Stimulated activated CD4-positive, alpha-beta T cell treated with anti-CD3 and anti-CD28 coated beads, Interleukin-1b, Interleukin-23, amount 100 ng/mL, for 48 hours (primary cell): ENCODE data around the gene CIRBP.

ENCODE experiments used
- DNase-seq: peaks from one replicate; pipeline ENCODE4 v3.0.0-alpha.2; 2020

The CIRBP gene

DNA sequence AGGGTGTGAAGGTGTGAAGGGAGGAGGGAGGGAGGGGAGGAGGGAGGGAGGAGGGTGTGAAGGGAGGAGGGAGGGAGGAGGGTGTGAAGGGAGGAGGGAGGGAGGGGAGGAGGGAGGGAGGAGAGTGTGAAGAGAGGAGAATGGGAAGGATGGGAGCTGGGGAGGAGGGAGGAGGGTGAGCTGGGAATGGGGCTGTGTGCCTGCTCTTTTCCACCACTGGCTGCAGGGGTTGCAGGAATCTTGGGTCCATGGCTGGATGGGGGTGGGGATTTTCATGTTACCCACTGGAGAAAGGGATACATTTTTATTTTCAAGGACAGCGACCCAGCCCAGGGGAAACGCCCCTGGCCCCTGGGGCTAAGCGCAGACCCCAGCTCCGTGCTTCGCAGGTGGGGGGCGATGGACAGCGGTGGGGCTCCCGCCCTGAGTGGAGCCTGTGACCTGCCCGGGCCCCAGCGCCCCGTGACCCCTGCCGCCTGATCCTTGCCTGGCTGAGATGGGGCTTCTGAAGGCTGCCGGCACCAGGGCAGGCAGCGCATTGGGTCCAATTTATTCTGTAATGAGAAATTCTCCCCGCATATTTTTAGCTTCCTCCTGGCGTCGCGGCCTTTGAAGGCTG lies 13.6 kb downstream of the CIRBP start:
- DNase-seq = no peak

DNA sequence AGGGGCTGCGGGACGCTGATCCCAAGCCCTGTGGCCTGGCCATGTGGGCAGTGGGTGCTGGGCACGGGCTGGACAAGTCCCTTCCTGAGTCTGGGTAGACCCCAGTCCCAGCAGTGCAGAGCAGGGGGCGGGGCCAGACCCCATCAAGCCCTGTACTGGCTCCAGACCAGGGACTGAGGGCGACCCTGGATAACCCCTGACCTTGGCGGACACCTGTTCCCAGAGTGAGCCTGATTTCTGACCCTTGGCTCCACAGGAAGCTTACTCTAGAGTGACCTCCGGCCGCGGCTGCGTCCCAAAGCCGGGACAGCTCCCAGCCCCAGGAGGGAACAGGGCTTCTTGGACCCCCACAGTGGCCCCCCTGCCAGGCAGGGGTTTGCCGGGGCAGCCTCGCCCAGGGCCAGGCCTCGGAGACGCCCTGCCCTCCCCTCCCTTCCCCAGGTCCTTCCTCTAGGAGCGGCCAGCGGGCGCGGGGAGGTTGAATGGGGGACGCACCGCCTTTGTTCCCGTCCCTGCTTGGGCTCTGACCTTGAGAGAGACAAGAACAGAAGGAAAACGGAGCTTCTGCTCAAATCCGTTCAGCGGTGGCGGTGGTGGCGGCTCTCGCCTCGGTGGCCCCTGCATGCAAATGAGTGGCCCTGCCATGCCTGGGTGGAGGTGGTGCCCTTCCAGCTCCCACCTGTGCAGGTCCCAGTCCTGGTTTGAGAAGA lies 14.2 kb downstream of the CIRBP start:
- no peak for DNase-seq

DNA sequence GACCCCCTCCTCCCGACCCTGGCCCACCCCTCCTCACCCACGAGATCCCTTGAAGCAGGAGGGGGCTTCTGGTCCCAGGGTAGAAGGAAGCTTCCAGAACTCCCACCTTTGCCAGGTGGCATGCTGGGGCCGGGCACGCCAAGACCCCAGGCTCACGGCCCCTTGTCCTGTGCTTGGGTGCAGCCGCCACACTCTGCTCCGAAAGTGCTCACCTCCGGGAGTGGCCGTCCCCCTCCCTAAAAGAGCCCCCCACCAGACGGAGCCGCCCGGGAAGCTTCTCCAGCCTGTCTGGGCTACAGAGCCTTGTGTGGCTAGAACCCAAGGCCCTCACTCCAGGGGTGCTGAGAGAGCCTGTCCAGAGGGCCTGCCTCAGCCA lies 14.8 kb downstream of the CIRBP start:
- DNase-seq = no peak

DNA sequence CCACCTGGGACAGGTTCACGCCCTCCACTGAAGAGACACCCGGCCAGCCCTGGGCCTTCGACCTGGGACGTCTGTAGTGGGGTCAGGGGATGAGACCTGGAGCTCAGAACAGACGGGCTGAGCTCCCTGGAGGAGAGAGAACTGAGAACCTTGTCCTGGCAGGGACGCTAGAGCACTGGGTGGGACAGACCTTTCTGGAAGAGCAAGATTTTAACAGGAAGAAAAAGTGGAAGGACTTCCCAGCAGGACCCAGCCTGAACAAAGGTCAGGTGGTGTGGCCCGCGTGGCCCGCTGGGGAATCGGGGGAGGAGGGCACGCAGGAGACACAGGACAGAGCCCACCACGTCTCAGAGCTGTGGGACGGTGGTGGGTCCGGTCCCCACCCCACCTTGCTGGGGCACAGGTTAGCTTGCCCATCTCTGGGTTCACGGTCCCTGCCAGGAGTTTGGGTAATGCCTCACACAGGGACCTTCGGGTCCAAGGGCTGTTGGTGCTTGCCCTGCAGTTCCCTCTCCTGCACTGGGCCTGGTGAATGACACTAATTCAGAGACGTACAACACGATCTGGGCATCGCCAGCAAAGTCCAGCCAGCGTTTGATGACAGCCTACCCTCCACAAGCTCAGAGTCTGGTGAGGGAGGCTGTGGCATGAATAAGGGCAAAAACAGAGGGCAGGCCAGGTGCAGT lies 15.3 kb downstream of the CIRBP start:
- DNase-seq = no peak

DNA sequence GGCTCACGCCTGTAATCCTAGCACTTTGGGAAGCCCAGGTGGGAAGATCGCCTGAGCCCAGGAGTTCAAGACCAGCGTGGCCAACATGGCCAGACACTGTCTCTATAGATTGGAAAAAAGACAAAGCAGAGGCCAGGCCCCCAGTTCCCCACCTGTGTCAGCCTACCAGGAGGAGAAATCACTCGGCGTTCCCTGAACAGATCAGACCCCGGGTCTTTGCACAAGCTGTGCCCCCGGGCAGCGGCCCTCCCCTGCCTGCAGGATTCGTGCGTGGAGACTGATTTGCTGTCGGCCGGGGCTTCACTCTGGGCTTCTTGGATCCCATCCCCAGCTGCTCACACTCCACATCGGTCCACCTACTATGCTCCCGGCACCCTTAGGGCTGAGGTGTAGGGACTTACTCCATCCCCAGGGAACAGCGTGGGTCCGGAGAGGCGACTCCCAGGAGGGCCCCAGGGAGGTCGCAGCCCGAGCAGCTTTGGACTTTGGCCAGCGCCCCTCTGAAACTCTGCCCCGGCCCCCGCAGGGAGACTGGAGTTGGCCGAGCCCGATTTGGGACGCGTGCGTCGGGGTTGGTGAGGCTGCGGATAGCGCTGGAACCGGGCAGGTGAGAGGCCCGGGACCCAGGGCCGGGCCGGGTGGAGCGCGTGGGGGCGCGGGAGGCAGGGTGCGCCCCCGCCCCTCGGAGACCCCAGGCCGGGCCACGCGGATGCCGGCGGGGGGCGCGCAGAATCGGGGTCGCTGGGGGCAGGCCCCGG lies 16.0 kb downstream of the CIRBP start:
- no peak for DNase-seq

DNA sequence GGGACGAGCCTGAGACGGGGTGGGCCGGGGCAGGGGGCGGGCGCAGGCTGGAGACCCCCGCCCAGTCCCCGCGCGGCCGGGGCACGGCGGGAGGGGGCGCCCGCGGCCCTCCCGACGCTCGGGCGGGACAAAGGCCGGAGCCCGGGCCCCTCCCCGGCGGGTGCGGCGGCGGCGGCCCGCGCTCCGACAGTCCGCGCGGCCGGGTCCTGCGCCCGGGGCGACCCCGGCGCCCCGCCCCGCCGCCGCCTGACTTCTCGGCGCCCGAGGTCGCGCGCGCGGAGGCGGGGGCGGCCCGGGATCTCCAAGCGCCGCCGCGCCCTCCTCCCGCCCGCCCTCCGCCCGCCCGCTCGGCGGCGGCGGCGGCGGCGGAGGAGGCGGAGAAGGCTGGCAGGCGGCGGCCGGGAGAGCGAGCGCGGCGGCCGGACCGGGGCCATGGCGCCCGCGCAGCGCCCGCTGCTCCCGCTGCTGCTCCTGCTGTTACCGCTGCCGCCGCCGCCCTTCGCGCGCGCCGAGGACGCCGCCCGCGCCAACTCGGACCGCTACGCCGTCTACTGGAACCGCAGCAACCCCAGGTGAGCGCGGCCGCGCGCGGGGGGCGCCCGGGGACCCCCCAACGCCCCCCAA lies 16.7 kb downstream of the CIRBP start, which contains the start of gene EFNA2:
TSS of gene EFNA2 (plus strand) at position 137 of the 624 bp plus-strand sequence. CDS start at position 433, 296 bp downstream.
- no peak for DNase-seq

DNA sequence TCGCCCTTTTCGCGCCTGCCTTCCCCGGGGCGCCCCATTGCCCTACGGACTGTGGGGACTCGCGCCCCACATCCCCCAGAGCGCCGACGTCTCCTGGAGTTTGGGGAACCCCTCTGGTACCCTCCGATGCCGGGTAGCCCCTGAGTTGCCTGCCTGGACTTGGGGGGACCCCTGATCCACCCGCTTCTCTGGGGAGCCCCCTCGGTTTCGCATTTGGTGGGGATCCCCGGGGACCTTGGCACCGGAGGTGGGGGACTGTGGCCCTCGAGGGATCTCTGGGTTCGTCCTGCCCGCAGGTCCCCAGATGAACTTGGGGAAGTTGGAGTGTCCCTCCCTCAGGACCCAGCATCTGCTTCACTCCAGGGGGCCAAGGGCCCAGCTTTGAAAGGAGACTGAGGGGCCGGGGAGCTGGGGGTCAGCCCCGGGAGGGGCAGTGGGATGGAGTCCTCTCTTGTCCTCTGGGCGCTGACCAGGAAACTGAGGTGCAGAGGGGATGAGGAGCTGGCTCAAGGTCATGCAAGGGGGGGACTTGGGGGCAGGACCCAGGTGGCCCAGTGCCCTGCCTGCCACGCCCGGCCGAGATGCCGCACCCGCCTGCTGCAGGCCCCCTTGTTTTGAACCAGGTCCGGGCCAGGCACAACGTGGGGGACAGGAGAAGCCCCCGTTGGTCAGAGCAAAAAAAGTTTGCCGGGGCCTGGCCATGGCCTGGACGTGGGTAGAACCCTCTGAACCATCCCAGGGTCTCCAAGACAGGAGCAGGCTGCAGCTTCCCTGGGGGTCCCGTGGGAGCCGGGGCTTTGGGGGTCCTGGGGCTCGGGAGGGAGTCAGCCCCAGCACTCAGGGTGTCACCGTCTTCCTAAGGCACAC lies 17.6 kb downstream of the CIRBP start:
- no peak for DNase-seq

DNA sequence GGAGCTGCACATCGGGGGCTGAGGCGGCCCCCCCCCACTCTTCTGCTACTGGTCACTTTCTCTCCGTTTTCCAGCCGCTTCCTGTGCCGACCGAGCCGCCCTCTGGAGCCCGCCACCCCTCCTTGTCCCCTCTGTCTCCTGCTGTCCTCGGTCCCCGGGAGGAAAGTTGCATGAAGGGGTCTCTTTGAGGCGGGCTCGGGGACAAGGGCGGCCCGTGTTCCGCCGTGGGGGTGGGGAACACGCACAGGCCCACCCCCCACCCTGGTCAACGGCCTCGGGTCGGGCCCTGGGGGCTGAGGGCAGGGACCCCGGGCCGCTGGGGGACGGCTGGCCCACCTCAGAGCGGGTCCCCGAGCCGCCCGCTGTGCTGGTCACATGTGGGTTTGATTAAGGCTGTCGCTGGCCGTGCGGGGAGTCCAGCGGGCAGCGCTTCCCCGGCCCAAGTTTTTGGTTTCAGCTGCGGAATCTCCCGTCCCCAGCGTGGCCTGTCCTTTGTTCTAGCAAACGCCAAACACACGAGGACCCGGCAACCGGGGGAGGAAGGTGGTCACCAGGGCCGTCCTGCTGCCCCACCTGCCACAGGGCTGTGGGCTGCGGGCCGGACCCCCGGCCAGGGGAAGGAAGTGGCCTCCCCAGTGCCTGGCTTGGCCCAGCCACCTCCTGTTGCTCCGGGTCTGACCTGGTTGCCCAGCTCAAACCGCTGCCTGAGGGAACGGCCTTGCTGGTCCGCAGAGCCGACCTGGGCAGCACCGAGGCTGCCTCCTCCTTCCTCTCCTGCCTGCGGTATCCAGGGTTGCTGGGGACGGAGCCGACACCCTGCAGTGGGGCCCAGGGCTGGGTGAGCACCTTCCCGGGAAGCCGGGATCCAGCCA lies 18.5 kb downstream of the CIRBP start:
- DNase-seq = no peak

DNA sequence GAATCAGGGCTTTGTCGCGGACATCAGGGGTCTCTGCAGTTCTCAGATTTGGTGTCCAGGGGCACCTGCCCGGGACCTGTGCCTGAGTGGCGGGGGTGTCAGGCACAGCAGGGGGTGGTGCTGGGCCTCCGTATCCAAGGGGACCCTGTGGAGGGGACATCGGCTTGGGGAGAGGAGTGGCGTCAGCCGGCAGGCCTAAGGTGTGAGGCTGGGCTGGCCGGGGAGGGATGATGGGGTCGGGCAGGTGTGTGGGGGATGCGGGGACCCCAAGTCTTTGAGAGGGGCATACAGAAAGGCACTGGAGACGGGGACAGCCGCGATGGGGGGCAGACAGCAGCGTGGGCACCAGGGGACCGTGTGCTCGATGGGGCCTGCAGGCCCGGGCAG lies 19.1 kb downstream of the CIRBP start:
- DNase-seq = no peak

DNA sequence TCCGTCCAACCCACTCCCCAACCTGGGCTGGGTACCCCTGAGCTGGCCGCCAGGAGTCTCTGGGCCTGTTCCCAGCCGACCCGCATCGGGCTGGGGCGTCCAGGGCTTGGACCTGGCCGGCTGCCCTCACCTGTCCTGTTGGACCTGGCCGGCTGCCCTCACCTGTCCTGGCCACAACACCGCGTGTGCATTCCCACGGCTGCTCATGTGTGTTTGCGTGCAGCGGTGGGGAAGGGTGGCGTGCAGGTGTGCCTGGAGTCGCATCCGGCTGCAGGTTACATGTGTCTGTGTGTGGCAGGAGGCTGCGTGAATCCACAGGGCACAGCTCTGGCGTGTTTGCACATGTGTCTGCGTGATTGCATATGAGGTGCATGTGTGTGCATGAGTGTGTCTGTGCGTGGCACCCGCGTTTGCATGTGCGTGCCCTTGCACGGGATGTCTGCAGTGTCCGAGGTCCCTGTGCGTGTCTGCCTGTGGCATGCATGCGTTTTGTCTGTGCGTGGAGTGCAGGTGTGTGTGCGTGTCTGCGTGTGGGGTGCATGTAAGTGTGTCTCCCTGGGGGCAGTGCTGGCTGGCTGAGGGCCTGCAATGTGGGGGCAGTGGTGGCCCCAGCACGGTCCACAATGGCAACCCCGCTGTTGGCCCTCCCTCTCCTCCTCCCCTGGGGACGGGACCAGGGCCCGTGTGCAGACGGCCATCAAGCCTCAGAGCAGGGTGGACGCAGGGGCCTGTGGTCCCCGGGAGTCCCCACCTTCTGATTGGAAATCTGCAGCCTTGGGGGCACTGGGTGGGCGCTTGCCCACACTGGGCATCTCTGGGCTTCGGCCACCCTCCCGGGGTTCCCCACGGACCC lies 19.9 kb downstream of the CIRBP start:
- no peak for DNase-seq

DNA sequence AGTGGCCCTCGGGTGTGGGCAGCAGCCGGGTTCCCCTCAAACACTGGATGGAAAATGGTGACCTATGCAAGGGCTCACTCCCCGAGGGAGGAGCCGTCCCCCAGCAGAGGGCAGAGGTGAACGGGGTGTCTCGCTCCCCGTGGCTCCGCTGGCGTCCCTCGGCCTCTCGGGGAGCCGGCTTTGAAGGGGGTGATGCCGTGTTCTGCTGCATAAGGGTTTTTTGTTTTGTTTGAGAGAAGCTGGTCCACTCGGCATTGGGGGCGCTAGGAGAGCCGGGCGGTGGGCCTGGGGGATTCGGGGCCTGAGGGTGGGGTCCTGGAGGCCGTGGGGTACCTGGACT lies 20.5 kb downstream of the CIRBP start:
- DNase-seq = no peak

DNA sequence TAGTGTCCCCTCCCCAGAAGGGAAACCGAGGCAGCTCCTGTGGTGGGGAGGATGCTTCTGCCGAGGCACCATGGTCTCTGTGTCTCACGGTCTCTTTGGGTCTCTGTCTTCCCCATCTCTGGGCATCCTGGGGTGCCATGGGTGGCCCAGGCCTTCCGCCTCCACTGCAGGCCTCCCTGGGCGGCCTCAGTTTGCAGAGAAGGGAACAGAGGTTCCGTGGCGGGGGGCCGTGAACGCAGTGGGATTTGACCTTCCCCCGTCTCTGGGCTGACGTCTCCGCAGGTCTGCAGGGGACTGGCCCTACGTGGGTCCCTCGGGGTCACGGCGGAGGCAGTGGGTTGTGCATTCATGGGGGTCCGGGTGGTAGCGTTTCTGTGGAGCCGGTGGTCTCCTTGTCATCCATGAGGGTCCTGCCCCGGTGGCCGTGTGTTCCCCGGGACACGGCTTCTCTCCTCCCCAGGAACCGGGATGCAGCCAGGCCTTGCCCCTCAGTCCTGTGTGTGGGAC lies 21.1 kb downstream of the CIRBP start:
- no peak for DNase-seq

DNA sequence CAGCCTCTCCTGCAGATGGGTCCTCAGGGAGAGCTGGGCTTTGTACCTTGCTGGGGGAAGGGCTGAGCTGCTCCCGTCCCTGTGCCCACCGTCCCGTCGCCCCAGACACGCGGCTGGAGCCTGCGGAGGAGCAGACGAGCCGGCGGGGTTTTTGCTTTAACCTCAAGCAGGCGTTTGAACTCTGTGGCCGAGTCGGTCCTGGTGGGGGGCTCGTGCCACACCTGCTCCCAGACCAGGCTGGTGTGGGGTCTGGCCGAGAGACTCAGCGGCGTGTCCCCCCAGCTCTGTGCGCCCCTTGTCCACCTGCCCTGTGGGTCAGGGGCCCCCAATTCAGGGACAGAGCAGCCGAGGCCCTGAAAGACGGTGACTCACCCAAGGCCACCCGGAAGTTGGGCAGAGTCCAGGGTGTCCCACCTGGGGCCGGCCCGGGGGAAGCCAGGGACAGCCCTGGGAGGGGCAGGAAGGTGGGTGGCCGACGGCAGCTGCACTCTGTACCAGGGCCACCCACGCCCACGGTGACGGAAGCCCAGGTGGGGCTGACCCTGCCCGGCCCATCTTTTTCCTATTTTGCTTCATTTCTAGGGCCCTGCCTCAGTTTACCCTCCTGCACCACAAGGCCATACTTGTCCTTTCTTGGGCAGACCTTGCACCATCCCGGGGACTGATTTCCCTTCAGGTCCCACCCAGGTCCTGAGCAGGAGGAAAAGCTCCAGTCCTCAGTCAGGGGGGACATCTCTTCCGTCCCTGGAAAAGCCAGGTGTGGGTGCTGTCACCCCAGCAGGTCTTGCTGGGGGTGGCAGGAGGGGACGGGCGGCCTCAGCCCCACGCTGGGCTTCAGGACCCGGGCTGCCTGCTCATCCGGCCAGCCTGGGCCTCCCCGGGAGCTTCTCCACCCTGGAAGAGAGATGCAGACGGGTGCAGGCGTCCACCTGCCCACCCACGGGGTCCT lies 21.8 kb downstream of the CIRBP start:
- no peak for DNase-seq

DNA sequence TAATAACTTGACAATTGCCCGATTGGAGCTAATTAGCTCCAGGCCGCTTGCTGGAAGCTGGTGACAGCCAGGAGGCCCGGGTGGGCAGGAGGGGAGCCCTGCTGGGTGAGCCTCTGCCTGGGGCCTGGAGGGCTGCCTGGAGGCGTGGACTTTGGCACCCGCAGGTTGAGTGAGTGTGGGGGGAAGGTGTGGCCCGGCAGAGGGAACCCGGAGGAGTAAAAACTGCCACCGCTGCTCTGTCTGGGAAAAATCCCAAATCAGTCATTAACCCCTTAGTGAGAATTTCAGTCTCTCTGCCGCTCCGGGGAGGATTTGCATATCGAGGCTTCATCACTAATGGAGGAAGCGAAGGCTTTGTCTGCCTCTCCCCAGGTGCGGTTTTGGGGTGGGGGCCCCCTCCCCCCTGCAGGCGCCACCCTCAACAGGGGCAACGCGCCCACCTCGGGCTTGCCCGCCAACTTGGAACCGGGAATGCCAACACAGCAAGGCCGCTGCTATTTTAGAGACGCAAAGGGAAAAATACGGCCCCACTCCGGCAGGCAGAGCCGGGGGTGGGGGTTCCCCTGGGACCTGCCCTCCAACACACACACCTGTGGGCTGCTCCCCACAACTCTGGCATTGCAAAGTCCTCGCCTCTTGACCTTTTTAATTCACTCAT lies 22.8 kb downstream of the CIRBP start:
- DNase-seq = no peak

DNA sequence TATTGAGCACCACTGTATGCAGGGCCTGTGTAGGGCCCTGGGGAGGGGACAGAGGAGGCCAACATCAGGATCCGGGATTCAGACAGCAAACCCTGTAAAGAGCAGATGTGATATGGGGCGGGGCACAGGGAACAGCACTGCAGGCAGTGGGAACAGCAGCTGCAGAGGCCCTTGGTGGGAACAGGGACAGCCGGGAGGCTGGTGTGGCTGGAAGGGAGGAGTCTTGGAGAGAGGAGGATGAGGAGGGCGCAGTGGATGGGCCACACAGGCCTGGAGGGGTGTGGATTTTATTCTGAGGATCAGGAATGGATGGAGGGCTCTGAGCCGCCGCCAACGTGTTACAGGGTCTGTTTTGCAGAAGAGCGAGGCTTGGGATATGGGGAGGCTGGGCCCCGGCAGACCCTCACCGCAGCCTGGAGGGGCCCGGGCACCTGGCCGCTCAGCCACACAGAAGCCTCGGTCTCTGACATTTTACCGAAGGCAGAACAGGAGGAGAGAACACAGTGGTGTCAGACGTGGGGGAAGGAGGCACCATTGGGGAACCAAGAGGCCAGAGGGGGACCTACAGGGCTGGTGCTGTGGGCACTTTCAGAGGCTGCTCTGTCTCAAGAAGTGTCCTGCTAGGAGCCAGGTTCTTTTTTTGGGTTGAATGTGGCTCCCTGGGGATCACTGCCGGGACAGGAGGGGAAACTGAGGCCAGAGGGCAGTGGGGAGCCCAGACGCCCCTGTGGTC lies 23.5 kb downstream of the CIRBP start:
- DNase-seq = no peak

DNA sequence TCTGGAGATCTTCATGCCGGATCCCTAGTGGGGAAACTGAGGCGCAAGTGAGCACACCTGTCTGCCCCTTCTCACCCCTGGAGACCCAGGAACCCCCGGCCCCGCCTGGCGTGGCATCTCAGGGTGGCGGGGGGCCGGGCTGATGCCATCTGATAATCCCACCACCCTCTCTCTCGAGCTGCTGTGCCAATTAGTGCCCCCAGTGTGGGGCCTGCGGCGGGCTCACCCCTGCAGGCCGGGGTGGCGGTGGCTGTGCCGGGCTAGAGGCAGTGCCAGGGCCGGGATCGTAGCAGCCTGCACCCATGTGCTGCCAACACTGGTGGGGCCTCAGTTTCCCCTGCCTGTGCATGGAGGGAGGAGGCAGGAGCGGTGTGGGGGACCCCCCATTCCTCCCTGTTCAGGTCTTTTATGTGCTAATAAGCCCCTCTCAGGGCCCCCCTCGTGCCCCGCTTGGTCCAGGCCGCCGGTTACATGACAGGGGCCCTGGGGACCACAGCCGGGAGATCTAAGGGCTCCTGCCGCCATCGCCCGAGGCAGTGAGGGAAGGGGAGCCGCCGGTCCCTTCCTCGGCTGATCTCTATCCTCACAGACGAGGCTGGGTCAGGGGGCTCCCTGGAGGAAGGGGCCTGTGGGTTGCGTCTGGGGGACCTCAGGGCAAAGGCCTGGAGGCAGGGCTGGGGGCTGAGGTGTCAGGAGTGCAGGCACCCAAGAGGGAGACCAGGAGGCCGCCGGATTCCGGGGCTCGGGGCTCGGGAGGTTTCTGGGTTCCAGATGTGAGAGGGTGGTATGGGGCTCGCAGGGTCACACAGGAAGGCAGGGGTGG lies 24.9 kb downstream of the CIRBP start:
- DNase-seq = no peak

DNA sequence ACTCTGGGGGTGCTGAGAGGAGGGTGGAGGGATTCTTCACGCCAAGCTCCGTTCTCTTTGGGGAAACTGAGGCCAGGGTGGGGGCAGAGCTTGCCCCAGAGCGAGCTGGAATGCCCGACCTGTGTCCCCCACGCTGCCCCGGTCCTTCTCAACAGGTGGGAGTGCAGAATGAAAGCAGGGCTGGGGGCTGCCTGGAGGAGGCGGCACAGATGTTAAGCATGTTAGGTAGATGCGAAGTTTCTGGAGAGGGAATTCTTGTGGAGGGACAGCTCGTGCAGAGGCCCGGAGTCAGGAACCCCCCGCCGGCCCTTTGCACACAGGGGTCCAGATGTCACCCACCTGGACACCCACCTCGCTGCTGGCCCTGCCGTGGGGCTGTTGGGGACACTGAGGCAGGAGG lies 25.6 kb downstream of the CIRBP start:
- no peak for DNase-seq
